ENCODE data around the gene TRUB1.

DNA sequence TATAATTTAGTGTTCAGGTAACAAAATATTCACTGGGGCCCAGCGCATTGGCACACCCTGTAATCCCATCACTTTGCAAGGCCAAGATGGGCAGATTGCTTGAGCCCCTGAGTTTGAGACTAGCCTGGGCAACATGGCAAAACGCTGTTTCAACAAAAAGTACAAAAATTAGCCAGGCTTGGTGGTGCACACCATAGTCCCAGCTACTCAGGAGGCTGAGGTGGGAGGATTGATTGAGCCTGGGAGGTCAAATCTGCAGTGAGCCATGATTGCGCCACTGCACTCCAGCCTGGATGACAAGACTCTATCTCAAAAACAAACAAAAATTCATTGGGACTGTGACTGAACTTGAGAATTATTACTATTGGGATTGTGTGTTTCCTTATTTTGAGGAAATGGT is 40.4 kb upstream of the TRUB1 start:
- no peak for TF ChIP-seq EZH2phosphoT487 (IDR thresholded peaks at IDR 0.05; ENCODE audit: borderline replicate concordance, low read depth, low read length)
- TF ChIP-seq, protein P1, sequence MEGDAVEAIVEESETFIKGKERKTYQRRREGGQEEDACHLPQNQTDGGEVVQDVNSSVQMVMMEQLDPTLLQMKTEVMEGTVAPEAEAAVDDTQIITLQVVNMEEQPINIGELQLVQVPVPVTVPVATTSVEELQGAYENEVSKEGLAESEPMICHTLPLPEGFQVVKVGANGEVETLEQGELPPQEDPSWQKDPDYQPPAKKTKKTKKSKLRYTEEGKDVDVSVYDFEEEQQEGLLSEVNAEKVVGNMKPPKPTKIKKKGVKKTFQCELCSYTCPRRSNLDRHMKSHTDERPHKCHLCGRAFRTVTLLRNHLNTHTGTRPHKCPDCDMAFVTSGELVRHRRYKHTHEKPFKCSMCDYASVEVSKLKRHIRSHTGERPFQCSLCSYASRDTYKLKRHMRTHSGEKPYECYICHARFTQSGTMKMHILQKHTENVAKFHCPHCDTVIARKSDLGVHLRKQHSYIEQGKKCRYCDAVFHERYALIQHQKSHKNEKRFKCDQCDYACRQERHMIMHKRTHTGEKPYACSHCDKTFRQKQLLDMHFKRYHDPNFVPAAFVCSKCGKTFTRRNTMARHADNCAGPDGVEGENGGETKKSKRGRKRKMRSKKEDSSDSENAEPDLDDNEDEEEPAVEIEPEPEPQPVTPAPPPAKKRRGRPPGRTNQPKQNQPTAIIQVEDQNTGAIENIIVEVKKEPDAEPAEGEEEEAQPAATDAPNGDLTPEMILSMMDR (conservative IDR thresholded peaks at IDR 0.05; ENCODE audit: low read length), result no peak

Data from OCI-LY7 (cell line).